ENCODE measurements around the gene TUNAR. TPM values are rescaled to one million over a fixed set of nuclear protein-coding genes. Genes with fewer than 3 reads are reported as not detected.

Gene TUNAR
- total RNA-seq, 4 donors from 2014 or later = 0.13 TPM; not detected in 3

- intact Hi-C loops (cut with DNase I) = no loop called here
Observed at GRCh38 chr14:95920769-95921438, 44.3 kb downstream of the TUNAR start.

GRCh38 chr14:95922080-95922479 is 45.4 kb downstream of the TUNAR start:
- Histone ChIP-seq H3K27ac (replicated peaks in 1 of 4) (no peak overlapping the region), H3K4me3 (no peak overlapping the region), H3K4me1 (no peaks in the 10 kb centered on the region), H3K27me3 (peaks cover 0 to 42% (median 0%) of the 10 kb centered on the region in 4 donors), H3K36me3 (no peaks in the 10 kb centered on the region), H3K9me3 (no peaks in the 10 kb centered on the region)
- no peak for DNase-seq (ENCODE audit: extremely low spot score)
- TF ChIP-seq POLR2AphosphoS5 (IDR thresholded peaks at IDR 0.05) = no peak
- intact Hi-C loops (cut with DNase I) = no loop called here
- WGBS = 81% methylated on average over 3 of the region's 4 CpGs

More at GRCh38 chr14:95920769-95921438, 44.3 kb downstream of the TUNAR start:
- H3K27ac ChIP-seq (replicated peaks in 1 of 4) = no peak overlapping the region
- no peaks in the 10 kb centered on the region for H3K4me1 ChIP-seq
- H3K9me3 ChIP-seq = no peaks in the 10 kb centered on the region
- 75% methylated on average over 11 of the region's 11 CpGs for WGBS
- H3K36me3 ChIP-seq = no peaks in the 10 kb centered on the region
- no peak for DNase-seq (ENCODE audit: extremely low spot score)
- H3K27me3 ChIP-seq = peaks cover 0 to 34% (median 0%) of the 10 kb centered on the region in 4 donors
- H3K4me3 ChIP-seq = no peak overlapping the region
- TF ChIP-seq POLR2A (IDR thresholded peaks at IDR 0.05; ENCODE audit: low read depth) (no peak), EP300 (IDR thresholded peaks at IDR 0.05) (no peak), POLR2AphosphoS5 (IDR thresholded peaks at IDR 0.05) (no peak), CTCF (IDR thresholded peaks at IDR 0.05) (no peak)

- DNase-seq (ENCODE audit: extremely low spot score) = no peak
- 63% methylated on average over 2 of the region's 2 CpGs for WGBS
- TF ChIP-seq POLR2AphosphoS5 (IDR thresholded peaks at IDR 0.05) = no peak
- TF ChIP-seq EP300 (IDR thresholded peaks at IDR 0.05) = no peak
- TF ChIP-seq POLR2A (IDR thresholded peaks at IDR 0.05; ENCODE audit: low read depth) = no peak
- no peak for TF ChIP-seq CTCF (IDR thresholded peaks at IDR 0.05)
- Histone ChIP-seq H3K4me1 (no peaks in the 10 kb centered on the region), H3K27ac (replicated peaks in 1 of 4) (no peak overlapping the region), H3K27me3 (peaks cover 0 to 67% (median 2%) of the 10 kb centered on the region in 4 donors), H3K36me3 (no peaks in the 10 kb centered on the region), H3K4me3 (no peak overlapping the region), H3K9me3 (no peaks in the 10 kb centered on the region)
- intact Hi-C loops (cut with DNase I) = no loop called here
Observed at GRCh38 chr14:95928751-95929150, 52.1 kb downstream of the TUNAR start.

- DNase-seq (ENCODE audit: extremely low spot score) = no peak
- Histone ChIP-seq H3K27me3 (peaks cover 0 to 52% (median 2%) of the 10 kb centered on the region in 4 donors), H3K4me1 (no peaks in the 10 kb centered on the region), H3K4me3 (no peak overlapping the region), H3K9me3 (no peaks in the 10 kb centered on the region), H3K36me3 (no peaks in the 10 kb centered on the region), H3K27ac (replicated peaks in 1 of 4) (no peak overlapping the region)
- TF ChIP-seq CTCF (IDR thresholded peaks at IDR 0.05) (no peak), EP300 (IDR thresholded peaks at IDR 0.05) (no peak), POLR2AphosphoS5 (IDR thresholded peaks at IDR 0.05) (no peak), POLR2A (IDR thresholded peaks at IDR 0.05; ENCODE audit: low read depth) (no peak)
- intact Hi-C loops (cut with DNase I) = no loop called here
Observed at GRCh38 chr14:95931384-95931783, 54.8 kb downstream of the TUNAR start.

GRCh38 chr14:95935228-95935822 is 58.7 kb downstream of the TUNAR start:
- no peak for DNase-seq (ENCODE audit: extremely low spot score)
- peaks cover 0 to 6% (median 0%) of the 10 kb centered on the region in 4 donors for H3K9me3 ChIP-seq
- H3K27ac ChIP-seq (replicated peaks in 1 of 4) = no peak overlapping the region
- WGBS = 18% methylated on average over 2 of the region's 2 CpGs
- H3K4me1 ChIP-seq = no peaks in the 10 kb centered on the region
- intact Hi-C loops (cut with DNase I) = no loop called here
- H3K27me3 ChIP-seq = peaks cover 0 to 33% (median 5%) of the 10 kb centered on the region in 4 donors
- TF ChIP-seq POLR2AphosphoS5 (IDR thresholded peaks at IDR 0.05) (no peak), CTCF (IDR thresholded peaks at IDR 0.05) (no peak), EP300 (IDR thresholded peaks at IDR 0.05) (no peak), POLR2A (IDR thresholded peaks at IDR 0.05; ENCODE audit: low read depth) (no peak)
- no peaks in the 10 kb centered on the region for H3K36me3 ChIP-seq
- H3K4me3 ChIP-seq = no peak overlapping the region

Data from esophagus muscularis mucosa (tissue), 4 donors.